Erythroblast (primary cell): ENCODE measurements around the gene ARMC3.

Source experiments
- GATA1 ChIP-seq: IDR thresholded peaks from 2 replicates; pipeline ENCODE4 v1.6.1; 2011; ENCODE audit warnings: low read depth, mild to moderate bottlenecking, control low read depth, low read length, moderate library complexity
- POLR2A ChIP-seq: IDR thresholded peaks from 2 replicates; pipeline ENCODE4 v1.6.1; 2011; ENCODE audit warnings: mild to moderate bottlenecking, low read length

GRCh38 chr10:23038172-23038571 lies 110.3 kb downstream of the ARMC3 start:
- TF ChIP-seq POLR2A (no peak), GATA1 (no peak)
